Uterus (tissue), 4 donors: ENCODE measurements around the gene SLC2A8. TPM values are rescaled to one million over a fixed set of nuclear protein-coding genes. Genes with fewer than 3 reads are reported as not detected.

Source experiments
- DNase-seq, 2 donors: peaks; one replicate each; pipeline ENCODE4 v3.0.0-alpha.2; 2019 to 2020
- H3K27ac ChIP-seq, 2 donors: fragments of 200-600 bp; sonication (generic); 1 replicate in 1 of 2; 2 replicates in 1 of 2; pipeline ENCODE4 v1.5.1; 2016 to 2018
- H3K27me3 ChIP-seq, 2 donors: fragments of 200-600 bp; sonication (generic); one replicate each; pipeline ENCODE4 v1.5.1; 2018 to 2019; ENCODE audit warnings: control low read depth in 1 of 2
- H3K36me3 ChIP-seq, 2 donors: fragments of 200-600 bp; sonication (generic); one replicate each; pipeline ENCODE4 v1.5.1; 2019; ENCODE audit warnings: control low read depth in 1 of 2
- H3K4me1 ChIP-seq, 2 donors: fragments of 200-600 bp; sonication (generic); one replicate each; pipeline ENCODE4 v1.5.1; 2018 to 2019; ENCODE audit warnings: control low read depth in 1 of 2
- H3K4me3 ChIP-seq, 2 donors: fragments of 200-600 bp; sonication (generic); 1 replicate in 1 of 2; 2 replicates in 1 of 2; pipeline ENCODE4 v1.5.1; 2018 to 2019; ENCODE audit warnings: mild to moderate bottlenecking in 1 of 2
- H3K9me3 ChIP-seq, 2 donors: fragments of 200-600 bp; sonication (generic); one replicate each; pipeline ENCODE4 v1.5.1; 2019; ENCODE audit warnings: control low read depth in 1 of 2
- POLR2A ChIP-seq, 2 donors: fragments of 450-650 bp; IDR thresholded peaks; one replicate each; pipeline ENCODE4 v1.6.1; 2016; ENCODE audit warnings: antibody characterized with exemption in 2 of 2, mild to moderate bottlenecking in 1 of 2, moderate library complexity in 1 of 2
- intact Hi-C: fragments of 100-400 bp; cut with DNase I; formaldehyde crosslinking; loops from one replicate; pipeline ENCODE4 v1.15.1; 2023; ENCODE audit warnings: low total_unique reads
- total RNA-seq, 4 donors: library from RNA; depleted of rRNA in 3 of 4; stranded (reverse); fragments of >200 nt in 3 of 4; gene quantifications; one replicate each; pipeline versions ENCODE4 v1.1.0 to v1.2.4, GENCODE V29; 2014 to 2023
- TF ChIP-seq, protein P1 (sequence below), 4 experiments: fragments of 200-600 bp in 2 of 4; fragments of 450-650 bp in 2 of 4; sonication (generic) in 2 of 4; IDR thresholded peaks; one replicate each; pipeline ENCODE4 v1.5.1; 2016 to 2019; ENCODE audit warnings: antibody characterized with exemption in 4 of 4, mild to moderate bottlenecking in 2 of 4, moderate library complexity in 1 of 4
- donor health status: DM: yes; HTN: yes; CAD: no.

Gene SLC2A8
- total RNA-seq, 4 donors from 2014 or later = 1.8 to 45.1 (median 10.5) TPM

DNA sequence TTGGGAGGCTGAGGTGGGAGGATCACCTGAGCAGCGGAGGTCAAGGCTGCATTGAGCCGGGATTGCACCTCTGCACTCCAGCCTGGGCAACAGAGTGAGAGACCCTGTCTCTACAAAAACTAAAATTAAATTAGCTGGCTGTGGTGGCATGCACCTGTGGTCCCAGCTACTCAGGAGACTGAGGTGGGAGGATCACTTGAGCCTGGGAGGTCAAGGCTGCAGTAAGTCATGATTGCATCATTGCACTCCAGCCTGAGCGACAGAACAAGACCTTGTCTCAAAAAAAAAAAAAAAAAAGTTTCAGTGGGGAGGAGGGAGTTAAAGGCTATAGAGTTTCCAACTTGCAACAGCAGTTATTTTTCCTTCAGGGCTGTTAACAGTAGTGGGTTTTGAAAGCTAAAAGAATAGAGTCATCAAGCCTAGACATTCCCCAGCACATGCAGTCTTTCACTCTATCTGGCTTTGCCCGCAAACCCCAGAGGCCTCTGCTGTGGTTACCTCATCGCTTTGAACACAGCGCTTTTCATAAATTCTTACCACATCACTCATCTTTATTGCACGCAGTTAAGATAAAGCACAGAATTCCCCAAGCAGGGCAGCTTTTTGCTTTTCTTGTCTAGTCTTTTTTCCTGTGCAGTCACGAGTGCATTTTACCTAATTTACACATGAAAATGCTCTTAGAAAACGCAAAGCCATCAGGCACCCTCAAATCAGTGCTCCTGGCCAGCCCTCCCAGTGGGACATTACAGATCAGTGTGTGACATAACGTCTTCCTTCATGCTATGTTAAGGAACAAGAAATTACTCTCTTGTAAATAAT lies 8.7 kb upstream of the SLC2A8 start:
- H3K27ac ChIP-seq = peak overlapping the region; percentile 72 to 74
- H3K27me3 ChIP-seq = no peaks in the 10 kb centered on the region
- TF ChIP-seq, protein P1, sequence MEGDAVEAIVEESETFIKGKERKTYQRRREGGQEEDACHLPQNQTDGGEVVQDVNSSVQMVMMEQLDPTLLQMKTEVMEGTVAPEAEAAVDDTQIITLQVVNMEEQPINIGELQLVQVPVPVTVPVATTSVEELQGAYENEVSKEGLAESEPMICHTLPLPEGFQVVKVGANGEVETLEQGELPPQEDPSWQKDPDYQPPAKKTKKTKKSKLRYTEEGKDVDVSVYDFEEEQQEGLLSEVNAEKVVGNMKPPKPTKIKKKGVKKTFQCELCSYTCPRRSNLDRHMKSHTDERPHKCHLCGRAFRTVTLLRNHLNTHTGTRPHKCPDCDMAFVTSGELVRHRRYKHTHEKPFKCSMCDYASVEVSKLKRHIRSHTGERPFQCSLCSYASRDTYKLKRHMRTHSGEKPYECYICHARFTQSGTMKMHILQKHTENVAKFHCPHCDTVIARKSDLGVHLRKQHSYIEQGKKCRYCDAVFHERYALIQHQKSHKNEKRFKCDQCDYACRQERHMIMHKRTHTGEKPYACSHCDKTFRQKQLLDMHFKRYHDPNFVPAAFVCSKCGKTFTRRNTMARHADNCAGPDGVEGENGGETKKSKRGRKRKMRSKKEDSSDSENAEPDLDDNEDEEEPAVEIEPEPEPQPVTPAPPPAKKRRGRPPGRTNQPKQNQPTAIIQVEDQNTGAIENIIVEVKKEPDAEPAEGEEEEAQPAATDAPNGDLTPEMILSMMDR (IDR thresholded peaks at IDR 0.05) = no peak
- no peak for TF ChIP-seq POLR2A (IDR thresholded peaks at IDR 0.05)
- DNase-seq = peak; percentile 60 to 83
- no peaks in the 10 kb centered on the region for H3K4me1 ChIP-seq
- intact Hi-C loops = no loop called here
- no peak overlapping the region for H3K4me3 ChIP-seq
- no peaks in the 10 kb centered on the region for H3K36me3 ChIP-seq
- H3K9me3 ChIP-seq = no peaks in the 10 kb centered on the region

DNA sequence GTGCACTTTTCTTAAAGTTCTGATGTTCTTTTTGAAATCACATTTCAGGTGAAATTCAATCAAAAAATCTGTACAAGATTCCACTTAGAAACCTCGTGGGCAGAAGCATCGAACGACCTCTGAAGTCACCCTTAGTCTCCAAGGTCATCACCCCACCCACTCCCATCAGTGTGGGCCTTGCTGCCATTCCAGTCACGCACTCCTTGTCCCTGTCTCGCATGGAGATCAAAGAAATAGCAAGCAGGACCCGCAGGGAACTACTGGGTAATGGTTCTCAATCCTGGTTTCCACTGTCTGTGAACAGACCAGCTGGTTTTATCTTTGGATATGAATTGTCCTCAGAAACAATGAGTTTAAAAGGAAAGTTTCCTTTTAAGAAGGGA lies 8.1 kb upstream of the SLC2A8 start:
- intact Hi-C loops = no loop called here
- Histone ChIP-seq H3K27me3 (no peaks in the 10 kb centered on the region), H3K9me3 (no peaks in the 10 kb centered on the region), H3K27ac (peak overlapping the region; percentile 72 to 74), H3K4me1 (no peaks in the 10 kb centered on the region), H3K36me3 (no peaks in the 10 kb centered on the region), H3K4me3 (no peak overlapping the region)
- TF ChIP-seq, protein P1 (IDR thresholded peaks at IDR 0.05) = no peak
- TF ChIP-seq POLR2A (IDR thresholded peaks at IDR 0.05) = no peak
- no peak for DNase-seq

DNA sequence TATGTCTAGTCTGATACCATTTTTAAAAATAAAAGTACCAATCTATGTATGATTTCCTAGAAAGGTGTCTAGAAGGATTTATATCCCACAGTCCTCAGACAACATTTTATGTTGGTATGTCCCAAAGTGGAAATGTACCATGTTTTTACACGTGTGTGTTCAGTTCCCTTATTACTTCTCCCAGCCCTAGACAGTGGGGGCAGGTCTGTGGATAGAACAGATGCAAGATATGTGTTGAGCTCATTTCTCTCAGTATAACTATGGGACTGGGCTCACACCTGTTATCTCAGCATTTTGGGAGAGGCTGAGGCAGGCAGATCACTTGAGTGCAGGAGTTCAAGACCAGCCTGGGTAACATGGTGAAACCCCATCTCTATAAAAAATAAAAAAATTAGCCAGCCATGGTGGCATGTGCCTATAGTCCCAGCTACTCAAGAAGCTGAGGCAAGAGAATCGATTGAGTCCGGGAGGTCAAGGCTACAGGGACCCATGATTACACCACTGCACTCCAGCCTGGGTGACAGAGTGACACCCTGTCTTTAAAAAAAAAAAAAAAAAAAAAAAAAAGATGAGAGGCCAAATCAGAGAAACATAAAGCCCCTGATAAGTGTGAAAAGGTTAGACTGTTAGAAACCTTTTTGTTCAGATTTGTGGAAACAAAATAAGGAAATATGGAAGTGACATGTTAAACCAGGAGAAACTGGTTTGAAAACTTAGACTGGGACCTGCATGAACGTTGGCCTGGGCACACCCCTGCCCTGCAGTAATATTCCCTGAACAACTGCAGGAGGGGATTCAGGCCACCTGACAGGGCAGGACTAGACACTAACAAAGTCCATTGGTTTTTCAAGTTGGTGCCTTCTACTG lies 7.4 kb upstream of the SLC2A8 start:
- peak overlapping the region; percentile 72 to 74 for H3K27ac ChIP-seq
- H3K36me3 ChIP-seq = no peaks in the 10 kb centered on the region
- H3K4me3 ChIP-seq = no peak overlapping the region
- H3K27me3 ChIP-seq = no peaks in the 10 kb centered on the region
- no peaks in the 10 kb centered on the region for H3K4me1 ChIP-seq
- no peaks in the 10 kb centered on the region for H3K9me3 ChIP-seq
- intact Hi-C loops = no loop called here
- TF ChIP-seq POLR2A (IDR thresholded peaks at IDR 0.05) = no peak
- TF ChIP-seq, protein P1 (IDR thresholded peaks at IDR 0.05) = no peak
- no peak for DNase-seq

DNA sequence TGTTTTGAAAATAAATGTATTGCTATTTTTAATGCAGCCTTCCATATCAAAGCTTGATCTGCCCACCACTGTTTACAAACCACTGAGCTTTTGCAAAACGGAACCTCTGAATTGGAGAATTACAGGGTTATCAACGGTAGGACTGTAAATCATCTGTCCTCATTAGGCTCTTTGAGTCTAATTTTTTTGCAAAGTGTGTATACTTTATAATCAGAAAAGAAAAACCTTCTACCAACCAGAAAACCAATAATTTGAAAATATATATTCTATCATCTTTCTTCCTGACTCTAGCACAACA lies 6.8 kb upstream of the SLC2A8 start:
- Histone ChIP-seq H3K27me3 (no peaks in the 10 kb centered on the region), H3K4me3 (no peak overlapping the region), H3K9me3 (no peaks in the 10 kb centered on the region), H3K4me1 (no peaks in the 10 kb centered on the region), H3K36me3 (no peaks in the 10 kb centered on the region), H3K27ac (no peak overlapping the region)
- intact Hi-C loops = no loop called here
- no peak for TF ChIP-seq POLR2A (IDR thresholded peaks at IDR 0.05)
- TF ChIP-seq, protein P1 (IDR thresholded peaks at IDR 0.05) = no peak
- no peak for DNase-seq

DNA sequence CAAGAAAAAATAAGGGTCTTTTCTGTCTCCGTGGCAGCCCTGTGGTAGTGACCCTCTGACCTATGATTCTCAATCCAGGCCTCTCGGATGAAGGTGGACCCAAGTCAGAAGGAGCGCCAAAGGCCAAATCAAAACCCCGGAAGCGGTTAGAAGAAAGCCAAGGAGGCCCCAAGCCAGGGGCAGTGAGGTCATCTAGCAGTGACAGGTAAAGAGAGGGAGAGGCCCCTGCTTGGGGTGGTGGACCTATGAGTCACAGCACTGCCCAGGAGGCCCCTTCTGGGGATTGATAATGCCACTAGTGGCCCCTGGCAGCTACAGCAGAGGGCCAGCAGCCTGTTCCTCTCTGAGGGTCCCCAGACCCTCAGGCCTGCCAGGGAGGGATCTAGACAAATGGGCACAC lies 6.4 kb upstream of the SLC2A8 start:
- Histone ChIP-seq H3K4me3 (no peak overlapping the region), H3K36me3 (no peaks in the 10 kb centered on the region), H3K27ac (peak overlapping the region in 1 of 2 donors; percentile 19), H3K9me3 (no peaks in the 10 kb centered on the region), H3K4me1 (no peaks in the 10 kb centered on the region), H3K27me3 (no peaks in the 10 kb centered on the region)
- DNase-seq = no peak
- TF ChIP-seq POLR2A (IDR thresholded peaks at IDR 0.05) = no peak
- TF ChIP-seq, protein P1 (IDR thresholded peaks at IDR 0.05) = no peak
- intact Hi-C loops = no loop called here
